GM18526 (cell line): ENCODE measurements around the gene SCYL1.

Source experiments
- POLR2A ChIP-seq: IDR thresholded peaks from 3 replicates; pipeline ENCODE4 v1.6.1; 2011; ENCODE audit not compliant: insufficient read length; ENCODE audit errors: extremely low read depth

SCYL1 gene

DNA sequence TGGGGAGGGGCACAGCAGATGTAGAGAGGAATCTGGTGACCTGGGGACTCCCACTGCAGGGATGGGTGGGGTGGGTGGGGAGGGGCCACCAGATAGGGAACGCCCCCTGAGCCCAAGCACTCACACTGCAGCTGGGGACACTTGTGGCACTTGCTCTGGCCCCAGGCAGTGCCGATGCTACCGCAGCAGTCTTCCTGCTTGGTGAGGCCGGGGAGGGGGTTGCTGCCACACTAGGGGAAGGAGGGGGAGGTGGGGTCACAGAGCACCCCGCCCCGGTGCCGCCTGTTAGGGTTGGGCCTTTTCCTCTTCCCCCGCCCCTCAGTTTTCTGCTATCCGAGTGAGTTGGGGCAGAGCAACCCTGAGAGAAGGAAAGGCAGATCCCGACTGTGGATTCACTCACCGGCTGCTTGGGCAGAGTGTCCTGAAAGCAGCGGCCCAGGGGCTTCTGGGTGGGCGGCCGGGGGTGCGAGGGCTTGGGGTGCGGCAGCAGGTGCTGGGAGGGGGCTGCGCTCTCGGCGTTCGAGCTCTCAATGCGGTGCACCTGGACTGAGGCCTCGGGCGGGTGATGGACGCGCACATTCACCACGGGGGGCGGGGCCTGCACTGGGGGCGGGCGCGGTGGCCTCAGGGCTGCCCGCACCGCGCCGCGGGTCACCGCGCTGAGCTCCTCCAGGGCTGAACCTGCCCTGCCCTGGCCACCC lies 28.6 kb downstream of the SCYL1 start:
- no peak for TF ChIP-seq POLR2A

- TF ChIP-seq POLR2A = no peak
Observed at GRCh38 chr11:65554057-65554818, 29.4 kb downstream of the SCYL1 start.

GRCh38 chr11:65554842-65555430 lies 30.1 kb downstream of the SCYL1 start:
- TF ChIP-seq POLR2A = no peak

- no peak for TF ChIP-seq POLR2A
Observed at GRCh38 chr11:65555693-65556231, 30.9 kb downstream of the SCYL1 start.

- TF ChIP-seq POLR2A = no peak
Observed at GRCh38 chr11:65556470-65557279, 31.8 kb downstream of the SCYL1 start.

GRCh38 chr11:65557280-65558001 lies 32.6 kb downstream of the SCYL1 start:
- TF ChIP-seq POLR2A = no peak

DNA sequence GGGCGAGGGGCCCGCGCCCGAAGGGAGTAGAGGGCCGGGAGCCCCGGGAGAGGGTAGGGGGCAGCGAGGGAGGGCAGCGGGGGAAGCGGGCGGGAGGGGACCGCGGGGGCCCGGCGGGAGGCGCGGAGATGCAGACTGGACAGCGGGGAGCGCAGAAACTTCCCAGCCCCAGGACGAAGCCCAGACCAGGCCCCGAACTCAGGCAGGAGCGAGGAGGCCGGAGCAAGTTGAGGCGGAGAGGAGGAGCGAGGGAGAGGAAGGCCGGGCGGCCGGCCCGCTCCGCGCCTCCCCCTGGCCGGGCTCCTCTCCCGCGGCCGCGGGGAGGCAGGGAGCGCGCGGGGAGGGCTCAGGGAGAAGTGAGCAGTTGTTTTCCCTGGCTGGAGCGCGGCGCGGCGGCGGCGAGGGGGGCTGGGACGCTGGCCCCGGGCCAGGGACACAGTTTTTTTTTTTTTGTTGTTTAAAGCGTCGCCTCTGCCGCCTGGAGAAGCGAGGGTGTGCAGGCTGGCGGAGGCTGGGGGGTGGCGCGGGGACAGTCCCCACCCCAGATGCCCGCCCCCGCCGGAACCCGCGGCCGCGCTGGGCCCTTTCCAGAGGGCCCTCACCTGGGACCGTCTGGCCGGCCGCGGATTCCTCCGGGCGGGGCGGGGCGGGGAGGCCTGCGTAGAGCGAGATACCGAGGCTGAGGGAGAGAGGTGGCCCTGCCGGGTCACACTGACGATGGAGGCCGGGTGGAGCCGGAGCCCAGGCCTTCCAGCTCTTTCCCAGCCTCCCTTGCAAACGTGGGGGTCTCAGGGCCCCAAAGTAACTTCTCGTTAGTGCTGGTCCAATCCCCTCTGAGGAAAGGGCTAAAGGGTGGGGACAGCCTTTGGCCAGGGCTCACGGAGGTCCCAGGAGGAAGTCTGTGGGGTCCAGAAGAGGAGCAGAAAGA lies 33.4 kb downstream of the SCYL1 start, which contains the start of gene LTBP3:
Gene LTBP3 (minus strand): TSS at position 358 of the 928 bp plus-strand sequence. CDS start 400 bp downstream, outside the sequence.
- TF ChIP-seq POLR2A = no peak

GRCh38 chr11:65558930-65559509 lies 34.1 kb downstream of the SCYL1 start:
- TF ChIP-seq POLR2A = no peak

- TF ChIP-seq POLR2A = no peak
Observed at GRCh38 chr11:65559535-65559934, 34.7 kb downstream of the SCYL1 start.

DNA sequence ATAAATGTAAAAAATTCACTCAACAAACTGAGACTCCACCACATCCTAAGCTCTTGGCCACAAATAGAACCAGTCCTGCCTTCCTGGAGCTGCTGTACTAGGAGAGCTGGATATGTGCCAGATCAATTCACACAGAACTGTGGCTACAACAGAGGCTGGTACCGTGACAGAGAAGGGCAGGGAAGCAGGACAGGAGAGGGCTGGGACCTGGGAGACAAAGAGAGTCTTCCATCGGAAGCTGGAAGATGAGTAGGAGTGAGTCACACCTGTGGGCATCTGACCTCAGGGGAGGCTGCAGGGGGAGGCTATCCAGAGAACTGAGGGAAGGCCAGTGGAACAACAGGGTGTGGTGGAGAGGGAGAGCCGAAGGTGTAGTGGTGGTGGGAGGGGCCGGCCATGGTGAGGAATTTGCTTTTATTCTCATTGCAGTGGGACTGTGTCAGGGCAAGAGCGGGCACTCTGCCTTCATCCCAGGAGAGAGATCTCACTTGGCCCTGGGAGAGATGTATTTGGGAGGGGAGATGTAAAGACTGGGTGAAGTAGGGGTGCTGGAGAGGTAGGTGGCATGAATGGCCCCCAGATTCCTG lies 35.2 kb downstream of the SCYL1 start:
- no peak for TF ChIP-seq POLR2A

DNA sequence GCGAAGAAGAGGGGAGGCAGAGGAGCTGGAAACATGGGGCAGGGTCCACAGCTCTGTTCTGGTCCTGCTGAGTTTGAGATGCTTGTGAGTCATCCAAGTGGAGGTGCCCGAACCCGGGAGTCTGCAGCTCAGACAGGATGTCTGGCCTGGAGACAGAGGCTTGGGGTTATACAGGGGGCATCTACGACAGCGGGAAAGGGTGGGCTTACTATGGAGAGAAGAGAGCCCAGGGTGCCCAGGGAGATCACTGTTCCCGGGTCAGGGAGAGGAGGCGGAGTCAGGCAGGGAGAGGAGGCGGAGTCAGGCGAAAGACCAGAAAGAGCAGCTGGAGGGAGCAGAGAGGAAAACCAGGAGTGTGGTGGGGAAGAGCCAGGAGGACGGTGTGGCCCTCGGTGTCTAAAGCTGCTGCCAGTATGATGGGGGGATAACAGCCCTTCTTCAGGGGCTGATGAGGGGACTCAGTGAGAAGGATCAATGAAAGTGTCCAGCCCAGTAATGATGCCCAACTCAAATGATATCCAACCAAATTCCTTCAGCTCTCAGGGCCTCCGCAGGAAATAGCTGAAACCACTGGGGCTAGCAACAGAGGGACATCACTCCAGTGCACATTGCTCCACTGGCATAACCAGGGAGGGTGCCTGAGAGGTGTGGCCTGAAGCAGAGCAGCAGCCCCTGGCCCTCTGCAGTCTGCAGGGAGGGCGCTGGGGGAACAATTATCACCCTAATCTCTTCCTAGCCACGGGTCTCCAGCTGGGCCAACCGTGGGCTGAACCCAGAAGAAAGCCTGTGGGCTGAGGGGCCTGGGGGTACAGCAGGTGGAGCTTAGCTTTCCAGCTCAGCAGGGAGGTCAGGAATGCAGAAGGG lies 35.9 kb downstream of the SCYL1 start:
- TF ChIP-seq POLR2A = no peak

DNA sequence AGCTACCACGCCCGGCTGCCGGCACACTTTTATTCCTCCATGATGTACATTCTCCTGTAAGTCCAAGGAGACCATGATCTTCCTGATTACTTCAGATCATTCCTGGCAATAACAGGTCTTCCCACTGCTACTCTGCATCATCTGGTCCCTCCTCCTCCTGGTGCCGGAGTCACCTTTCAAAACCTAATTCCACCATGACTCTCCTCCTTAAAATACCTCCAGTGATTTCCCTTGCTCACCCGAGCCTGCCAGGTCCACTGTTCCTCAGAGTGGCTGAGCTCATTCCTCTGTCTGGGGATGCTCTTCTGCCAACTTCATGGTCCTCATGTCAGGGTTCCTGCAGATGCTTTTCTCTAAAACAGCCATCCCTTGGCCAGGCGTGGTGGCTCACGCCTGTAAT lies 37.1 kb downstream of the SCYL1 start:
- TF ChIP-seq POLR2A = no peak

DNA sequence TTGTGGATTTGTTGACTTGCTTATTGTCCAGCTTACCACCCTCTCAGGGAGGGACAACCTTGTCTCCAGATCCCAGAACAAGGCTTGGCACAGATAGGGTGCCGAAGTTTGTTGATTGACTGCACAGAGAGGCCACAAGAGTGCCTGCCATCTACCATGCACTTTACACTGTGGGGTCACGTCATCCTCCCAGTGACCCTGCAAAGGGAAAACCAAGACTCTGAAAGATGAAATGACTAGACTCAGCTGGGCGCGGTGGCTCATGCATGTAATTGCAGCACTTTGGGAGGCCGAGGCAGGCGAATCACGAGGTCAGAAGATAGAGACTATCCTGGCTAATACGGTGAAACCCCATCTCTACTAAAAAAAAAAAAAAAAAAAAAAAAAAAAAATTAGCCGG lies 37.9 kb downstream of the SCYL1 start:
- TF ChIP-seq POLR2A = no peak
